Measurements from ENCODE around the gene GRIN2A.

The GRIN2A gene

GRCh38 chr16:9775998-9776397 is 406.2 kb downstream of the GRIN2A start:
- no peak overlapping the region for H3K27ac ChIP-seq
- TF ChIP-seq ZFX (IDR thresholded peaks at IDR 0.05; ENCODE audit: borderline replicate concordance): no peak
- TF ChIP-seq CTCF (IDR thresholded peaks at IDR 0.05): no peak

- TF ChIP-seq ZFX (IDR thresholded peaks at IDR 0.05; ENCODE audit: borderline replicate concordance) (no peak), CTCF (IDR thresholded peaks at IDR 0.05) (no peak)
Observed at GRCh38 chr16:9773289-9773688, 408.9 kb downstream of the GRIN2A start.

GRCh38 chr16:9772526-9773225 is 409.6 kb downstream of the GRIN2A start:
- no peak for TF ChIP-seq ZFX (IDR thresholded peaks at IDR 0.05; ENCODE audit: borderline replicate concordance)
- no peak for TF ChIP-seq CTCF (IDR thresholded peaks at IDR 0.05)

More at GRCh38 chr16:9773289-9773688, 408.9 kb downstream of the GRIN2A start:
- no peak overlapping the region for H3K27ac ChIP-seq

DNA sequence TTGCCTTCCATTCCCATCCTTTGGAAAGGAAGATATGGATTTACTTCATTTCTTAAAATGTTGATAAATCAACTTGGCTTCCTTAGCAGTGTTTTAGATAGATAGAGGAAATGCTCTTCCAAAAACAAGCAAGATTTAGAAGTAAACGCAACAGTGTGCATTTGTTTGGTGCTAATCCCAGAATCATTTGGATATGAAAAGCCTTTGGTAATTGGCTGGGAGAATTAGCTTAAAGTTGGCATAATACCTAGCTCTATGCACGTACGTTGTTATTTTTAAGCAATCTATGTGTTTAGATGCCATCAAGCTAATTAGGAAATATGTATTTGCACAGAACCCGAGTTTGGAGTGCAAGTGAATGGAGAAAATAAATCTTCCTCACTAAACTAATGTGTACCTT is 415.3 kb downstream of the GRIN2A start:
- no peak for TF ChIP-seq CTCF (IDR thresholded peaks at IDR 0.05)
- TF ChIP-seq ZFX (IDR thresholded peaks at IDR 0.05; ENCODE audit: borderline replicate concordance): no peak
- H3K27ac ChIP-seq: no peak overlapping the region

More at GRCh38 chr16:9772526-9773225, 409.6 kb downstream of the GRIN2A start:
- H3K27ac ChIP-seq: no peak overlapping the region

DNA sequence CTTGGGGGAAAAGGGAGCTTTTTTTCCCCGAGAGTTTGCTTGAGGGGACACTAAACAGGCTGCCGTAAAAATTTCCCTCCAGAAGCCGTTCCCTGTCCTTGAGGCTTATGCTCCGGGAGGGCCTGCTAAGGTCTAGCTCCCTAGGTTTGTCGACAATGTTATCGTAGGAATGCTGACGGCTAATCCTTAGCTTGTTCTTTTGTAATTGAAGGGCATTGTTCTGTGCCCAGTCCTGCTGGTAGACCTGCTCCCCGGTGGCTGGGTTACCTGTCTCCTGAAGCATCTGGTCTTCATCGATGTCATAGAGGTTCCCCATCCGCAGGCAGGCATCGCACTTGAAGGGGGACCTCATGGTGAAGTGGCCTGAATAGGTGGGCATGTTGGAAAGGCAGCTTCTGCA is 418.7 kb downstream of the GRIN2A start:
- H3K27ac ChIP-seq: no peak overlapping the region
- TF ChIP-seq CTCF (IDR thresholded peaks at IDR 0.05) (no peak), ZFX (IDR thresholded peaks at IDR 0.05; ENCODE audit: borderline replicate concordance) (no peak)

GRCh38 chr16:9761870-9762269 is 420.4 kb downstream of the GRIN2A start:
- H3K27ac ChIP-seq: no peak overlapping the region
- TF ChIP-seq CTCF (IDR thresholded peaks at IDR 0.05) (no peak), ZFX (IDR thresholded peaks at IDR 0.05; ENCODE audit: borderline replicate concordance) (no peak)

DNA sequence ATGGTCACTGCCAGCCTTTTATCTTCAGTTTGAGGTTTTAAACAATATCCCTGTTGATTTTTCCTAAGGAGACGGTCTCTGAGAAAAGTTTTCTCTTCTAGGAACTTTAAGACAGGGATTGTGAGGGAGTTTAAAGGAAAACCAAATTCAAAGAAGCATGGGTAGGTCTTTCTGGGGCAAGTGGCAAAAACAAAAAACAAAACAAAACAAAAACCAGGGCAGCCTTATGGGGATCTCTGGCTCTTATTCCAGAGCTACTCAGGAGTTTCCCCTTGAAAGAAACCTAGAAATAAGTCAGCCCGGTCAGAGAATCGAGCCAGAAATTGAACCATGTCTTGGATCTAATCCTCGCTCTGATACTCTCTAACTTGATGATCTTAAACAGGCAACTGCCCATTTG is 424.5 kb downstream of the GRIN2A start:
- H3K27ac ChIP-seq: no peak overlapping the region
- no peak for TF ChIP-seq CTCF (IDR thresholded peaks at IDR 0.05)
- TF ChIP-seq ZFX (IDR thresholded peaks at IDR 0.05; ENCODE audit: borderline replicate concordance): no peak
